Uterus (tissue), 2 donors: ENCODE measurements around the gene CCDC158.
"Not testable (repeated sequence)": the region's sequence is repeated elsewhere in the genome, so short reads cannot be mapped to it uniquely, and the experiment has no call there.

Experiments
- POLR2A ChIP-seq, 2 donors: fragments of 450-650 bp; IDR thresholded peaks; one replicate each; pipeline ENCODE4 v1.6.1; 2016; ENCODE audit warnings: antibody characterized with exemption in 2 of 2, mild to moderate bottlenecking in 1 of 2, moderate library complexity in 1 of 2
- TF ChIP-seq, protein P1 (sequence below), 4 experiments: fragments of 200-600 bp in 2 of 4; fragments of 450-650 bp in 2 of 4; sonication (generic) in 2 of 4; IDR thresholded peaks; one replicate each; pipeline ENCODE4 v1.5.1; 2016 to 2019; ENCODE audit warnings: antibody characterized with exemption in 4 of 4, mild to moderate bottlenecking in 2 of 4, moderate library complexity in 1 of 4

- TF ChIP-seq, protein P1, sequence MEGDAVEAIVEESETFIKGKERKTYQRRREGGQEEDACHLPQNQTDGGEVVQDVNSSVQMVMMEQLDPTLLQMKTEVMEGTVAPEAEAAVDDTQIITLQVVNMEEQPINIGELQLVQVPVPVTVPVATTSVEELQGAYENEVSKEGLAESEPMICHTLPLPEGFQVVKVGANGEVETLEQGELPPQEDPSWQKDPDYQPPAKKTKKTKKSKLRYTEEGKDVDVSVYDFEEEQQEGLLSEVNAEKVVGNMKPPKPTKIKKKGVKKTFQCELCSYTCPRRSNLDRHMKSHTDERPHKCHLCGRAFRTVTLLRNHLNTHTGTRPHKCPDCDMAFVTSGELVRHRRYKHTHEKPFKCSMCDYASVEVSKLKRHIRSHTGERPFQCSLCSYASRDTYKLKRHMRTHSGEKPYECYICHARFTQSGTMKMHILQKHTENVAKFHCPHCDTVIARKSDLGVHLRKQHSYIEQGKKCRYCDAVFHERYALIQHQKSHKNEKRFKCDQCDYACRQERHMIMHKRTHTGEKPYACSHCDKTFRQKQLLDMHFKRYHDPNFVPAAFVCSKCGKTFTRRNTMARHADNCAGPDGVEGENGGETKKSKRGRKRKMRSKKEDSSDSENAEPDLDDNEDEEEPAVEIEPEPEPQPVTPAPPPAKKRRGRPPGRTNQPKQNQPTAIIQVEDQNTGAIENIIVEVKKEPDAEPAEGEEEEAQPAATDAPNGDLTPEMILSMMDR (IDR thresholded peaks at IDR 0.05) = not testable (repeated sequence)
- TF ChIP-seq POLR2A (IDR thresholded peaks at IDR 0.05) = not testable (repeated sequence)
Observed at GRCh38 chr4:76281594-76281993, 139.3 kb downstream of the CCDC158 start.
